ENCODE results near the gene RIN3.

DNA sequence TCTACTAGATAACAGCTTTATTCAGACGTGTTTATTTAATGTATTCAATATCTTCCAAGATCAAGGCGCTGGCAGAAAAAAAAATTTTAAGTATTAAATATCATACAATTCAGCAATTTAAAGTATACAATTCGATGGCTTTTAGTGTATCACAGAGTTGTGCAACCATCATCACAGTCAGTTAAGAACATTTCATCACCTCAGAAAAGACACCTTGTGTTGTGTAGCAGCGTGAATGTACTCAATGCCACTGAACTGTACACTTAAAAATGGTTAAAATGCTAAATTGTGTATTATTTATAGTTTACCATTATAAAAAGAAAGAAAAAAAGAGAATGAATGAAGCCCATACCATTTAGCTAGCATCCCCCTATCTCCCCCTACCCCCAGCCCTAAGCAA is 96.4 kb downstream of the RIN3 start:
- TF ChIP-seq, protein P1, sequence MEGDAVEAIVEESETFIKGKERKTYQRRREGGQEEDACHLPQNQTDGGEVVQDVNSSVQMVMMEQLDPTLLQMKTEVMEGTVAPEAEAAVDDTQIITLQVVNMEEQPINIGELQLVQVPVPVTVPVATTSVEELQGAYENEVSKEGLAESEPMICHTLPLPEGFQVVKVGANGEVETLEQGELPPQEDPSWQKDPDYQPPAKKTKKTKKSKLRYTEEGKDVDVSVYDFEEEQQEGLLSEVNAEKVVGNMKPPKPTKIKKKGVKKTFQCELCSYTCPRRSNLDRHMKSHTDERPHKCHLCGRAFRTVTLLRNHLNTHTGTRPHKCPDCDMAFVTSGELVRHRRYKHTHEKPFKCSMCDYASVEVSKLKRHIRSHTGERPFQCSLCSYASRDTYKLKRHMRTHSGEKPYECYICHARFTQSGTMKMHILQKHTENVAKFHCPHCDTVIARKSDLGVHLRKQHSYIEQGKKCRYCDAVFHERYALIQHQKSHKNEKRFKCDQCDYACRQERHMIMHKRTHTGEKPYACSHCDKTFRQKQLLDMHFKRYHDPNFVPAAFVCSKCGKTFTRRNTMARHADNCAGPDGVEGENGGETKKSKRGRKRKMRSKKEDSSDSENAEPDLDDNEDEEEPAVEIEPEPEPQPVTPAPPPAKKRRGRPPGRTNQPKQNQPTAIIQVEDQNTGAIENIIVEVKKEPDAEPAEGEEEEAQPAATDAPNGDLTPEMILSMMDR (IDR thresholded peaks at IDR 0.05; ENCODE audit: low read length) = no peak
- TF ChIP-seq EZH2 (optimal IDR thresholded peaks at IDR 0.05; ENCODE audit: low read depth, low read length) (no peak), EZH2phosphoT487 (IDR thresholded peaks at IDR 0.05; ENCODE audit: low read length) (no peak)
